Upper lobe of right lung (tissue), 1 donor: Measurements from ENCODE around the gene SRP19. TPM values are rescaled to one million over a fixed set of nuclear protein-coding genes. Genes with fewer than 3 reads are reported as not detected.
"Not testable (repeated sequence)": the region's sequence is repeated elsewhere in the genome, so short reads cannot be mapped to it uniquely, and the experiment has no call there.

ENCODE experiments used
- ATAC-seq: fragments of 200-7000 bp; cut with Tn5 transposase; one replicate; pipeline ENCODE4 v1.9.1; 2020; ENCODE audit warnings: mild to moderate bottlenecking, moderate library complexity
- DNase-seq: peaks from one replicate; pipeline ENCODE4 v3.0.0-alpha.2; 2020
- H3K27ac ChIP-seq: fragments of 200-600 bp; one replicate; pipeline ENCODE4 v1.8.0; 2022
- H3K27me3 ChIP-seq: fragments of 200-600 bp; one replicate; pipeline ENCODE4 v1.8.0; 2022; ENCODE audit warnings: mild to moderate bottlenecking
- H3K36me3 ChIP-seq: fragments of 200-600 bp; one replicate; pipeline ENCODE4 v1.8.0; 2022
- H3K4me1 ChIP-seq: fragments of 200-600 bp; one replicate; pipeline ENCODE4 v1.8.0; 2022
- H3K4me3 ChIP-seq: fragments of 200-600 bp; one replicate; pipeline ENCODE4 v1.8.0; 2022; ENCODE audit warnings: mild to moderate bottlenecking
- H3K9me3 ChIP-seq: fragments of 200-600 bp; one replicate; pipeline ENCODE4 v1.8.0; 2022
- CTCF ChIP-seq: fragments of 200-600 bp; IDR thresholded peaks from one replicate; pipeline ENCODE4 v1.8.0; 2022; ENCODE audit warnings: antibody characterized with exemption
- intact Hi-C: fragments of 100-400 bp; cut with DNase I; formaldehyde crosslinking; loops from one replicate; pipeline ENCODE4 v1.11.0; 2022
- total RNA-seq: library from RNA; stranded (reverse); fragmentation: NEBNext Ultra II Directional; extraction: Animal tissue kit (Norgen Biotek cat#: 25700); gene quantifications from one replicate; pipeline ENCODE4 v1.2.1, GENCODE V29; 2021
- donor health status: DM: no; HTN: yes; CAD: no; lungs with severe emphysema.

The SRP19 gene
- total RNA-seq, 1 donor from 2014 or later, result 22.8 TPM

GRCh38 chr5:112880219-112880964, 19.3 kb downstream of the SRP19 start:
- Histone ChIP-seq H3K9me3 (no peaks in the 10 kb centered on the region), H3K27ac (no peak overlapping the region), H3K4me3 (no peak overlapping the region), H3K4me1 (peaks cover 9% of the 10 kb centered on the region), H3K36me3 (peaks cover 90% of the 10 kb centered on the region), H3K27me3 (no peaks in the 10 kb centered on the region)
- TF ChIP-seq CTCF, result no peak
- no peak for ATAC-seq
- no peak for DNase-seq
- intact Hi-C loops, result no loop called here

GRCh38 chr5:112883192-112883591, 22.1 kb downstream of the SRP19 start:
- Histone ChIP-seq H3K4me3 (no peak overlapping the region), H3K4me1 (peaks cover 8% of the 10 kb centered on the region), H3K9me3 (no peaks in the 10 kb centered on the region), H3K36me3 (peaks cover 88% of the 10 kb centered on the region), H3K27me3 (no peaks in the 10 kb centered on the region), H3K27ac (no peak overlapping the region)
- no peak for TF ChIP-seq CTCF
- DNase-seq (no peak), ATAC-seq (no peak)
- intact Hi-C loops, result no loop called here

- no peak overlapping the region for H3K4me3 ChIP-seq
- no peak overlapping the region for H3K27ac ChIP-seq
- peaks cover 81% of the 10 kb centered on the region for H3K36me3 ChIP-seq
- H3K27me3 ChIP-seq, result no peaks in the 10 kb centered on the region
- no peaks in the 10 kb centered on the region for H3K9me3 ChIP-seq
- ATAC-seq, result no peak
- H3K4me1 ChIP-seq, result no peaks in the 10 kb centered on the region
- no peak for TF ChIP-seq CTCF
- intact Hi-C loops, result no loop called here
- DNase-seq, result no peak
Measured at GRCh38 chr5:112885001-112885400, 23.9 kb downstream of the SRP19 start.

- H3K27ac ChIP-seq, result no peak overlapping the region
- no peak overlapping the region for H3K4me3 ChIP-seq
- DNase-seq, result no peak
- no peaks in the 10 kb centered on the region for H3K27me3 ChIP-seq
- H3K4me1 ChIP-seq, result no peaks in the 10 kb centered on the region
- no peak for ATAC-seq
- no peaks in the 10 kb centered on the region for H3K9me3 ChIP-seq
- TF ChIP-seq CTCF, result no peak
- H3K36me3 ChIP-seq, result peaks cover 86% of the 10 kb centered on the region
- intact Hi-C loops, result no loop called here
Measured at GRCh38 chr5:112886975-112887374, 25.9 kb downstream of the SRP19 start.

GRCh38 chr5:112892066-112892465, 31.0 kb downstream of the SRP19 start:
- H3K27ac ChIP-seq, DNase-seq, H3K4me1 ChIP-seq, H3K4me3 ChIP-seq, intact Hi-C loops, H3K27me3 ChIP-seq, ATAC-seq, H3K9me3 ChIP-seq: not testable (repeated sequence)
- H3K36me3 ChIP-seq, result peaks cover 72% of the 10 kb centered on the region

- Histone ChIP-seq H3K9me3 (no peaks in the 10 kb centered on the region), H3K4me3 (no peak overlapping the region), H3K36me3 (peaks cover 69% of the 10 kb centered on the region), H3K27me3 (no peaks in the 10 kb centered on the region), H3K27ac (no peak overlapping the region), H3K4me1 (no peaks in the 10 kb centered on the region)
- intact Hi-C loops, result no loop called here
- no peak for DNase-seq
- no peak for TF ChIP-seq CTCF
- no peak for ATAC-seq
Measured at GRCh38 chr5:112892776-112893175, 31.7 kb downstream of the SRP19 start.
